T1000 (cell line): ENCODE measurements around the gene KCTD18.

Experiments used
- DNase-seq: peaks from one replicate; lab custom pipeline; 2025; ENCODE audit warnings: mixed read lengths; lab: John Stamatoyannopoulos, UW

KCTD18 gene

DNA sequence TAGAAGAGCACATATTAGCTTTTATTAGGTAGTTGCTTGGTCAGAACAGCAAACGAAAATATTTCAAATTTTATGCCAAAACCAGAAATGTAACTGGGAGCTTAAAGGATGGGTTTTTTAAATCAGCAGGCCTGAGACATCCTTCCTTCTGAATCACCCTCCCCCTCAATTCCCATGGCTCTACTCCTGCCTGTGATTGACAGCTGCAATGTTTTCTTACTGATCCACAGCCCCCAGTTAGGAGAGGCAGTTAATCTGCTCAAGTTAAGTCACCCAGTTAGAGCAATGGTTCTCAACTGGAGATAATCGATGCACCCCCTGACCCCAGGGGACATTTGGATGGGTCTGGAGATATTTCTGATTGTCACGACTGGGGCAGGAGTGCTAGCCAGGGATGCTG lies 24.9 kb downstream of the KCTD18 start:
- DNase-seq = no peak

DNA sequence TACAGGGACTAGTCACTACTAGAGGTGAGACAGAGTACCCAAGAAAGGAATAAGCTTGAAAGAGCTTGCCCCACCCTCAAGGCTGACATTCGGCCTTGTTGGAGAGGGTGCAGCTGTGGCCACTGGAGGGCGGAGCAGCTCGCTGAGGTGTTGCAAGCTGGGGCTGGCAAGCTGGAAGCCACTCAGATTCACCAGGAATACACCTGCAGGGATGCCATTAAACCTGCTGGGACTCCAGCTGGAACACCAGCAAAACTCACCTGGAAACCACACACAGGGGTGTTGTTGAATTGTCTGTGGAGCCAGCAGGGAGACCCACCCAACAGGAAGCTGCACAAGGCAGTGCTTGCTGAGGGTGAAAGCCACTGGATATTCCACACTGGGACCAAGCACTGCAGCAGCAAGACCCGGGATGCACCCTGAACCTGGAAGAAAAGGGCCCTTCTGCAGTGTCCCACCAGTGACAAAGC lies 26.1 kb downstream of the KCTD18 start:
- no peak for DNase-seq

DNA sequence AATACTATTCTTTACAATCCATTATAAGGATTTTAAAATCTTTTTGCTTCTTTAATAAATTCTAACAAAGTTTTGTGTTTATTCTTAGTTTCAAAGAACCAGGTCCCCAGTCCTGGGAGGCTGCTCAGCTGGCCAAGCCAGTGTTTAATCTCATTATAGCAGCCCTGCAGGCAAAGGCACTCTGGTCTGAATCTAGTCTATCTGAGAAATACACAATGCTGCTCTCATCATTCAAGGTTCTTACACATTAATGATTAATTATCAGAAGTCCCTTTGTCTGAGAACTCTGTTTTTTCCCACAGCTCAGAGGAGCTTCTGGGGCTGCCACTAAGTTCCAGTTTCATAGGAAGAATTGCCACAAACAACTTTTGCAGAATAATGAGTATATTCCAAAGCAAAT lies 27.7 kb downstream of the KCTD18 start:
- no peak for DNase-seq

DNA sequence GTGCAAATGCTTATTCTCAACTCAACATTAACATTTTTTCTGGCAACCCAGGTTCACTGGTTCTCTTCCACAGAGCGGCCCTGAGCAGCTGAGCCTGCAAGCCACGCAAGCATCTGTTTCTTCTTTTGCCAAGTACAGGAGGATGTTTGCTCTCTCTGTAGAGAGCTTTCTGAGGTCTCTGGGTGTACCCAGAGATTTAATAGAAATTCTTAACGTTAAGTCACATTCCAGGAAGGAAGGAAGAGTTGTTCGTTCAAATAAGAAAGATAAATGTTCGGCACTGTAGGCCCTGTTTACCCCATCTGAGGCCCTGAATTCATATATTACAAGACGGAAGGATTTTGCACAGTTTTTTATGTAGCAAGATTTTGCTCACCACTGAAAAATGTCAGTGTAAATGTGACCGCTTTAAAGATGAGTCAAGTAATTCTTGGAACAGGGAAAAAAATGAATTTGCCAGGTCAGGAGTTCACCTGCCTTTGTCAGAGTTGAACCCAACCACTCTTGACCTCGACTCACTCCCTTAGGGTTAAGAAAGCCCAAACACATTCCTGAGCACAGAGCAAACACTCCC lies 30.1 kb downstream of the KCTD18 start:
- no peak for DNase-seq

DNA sequence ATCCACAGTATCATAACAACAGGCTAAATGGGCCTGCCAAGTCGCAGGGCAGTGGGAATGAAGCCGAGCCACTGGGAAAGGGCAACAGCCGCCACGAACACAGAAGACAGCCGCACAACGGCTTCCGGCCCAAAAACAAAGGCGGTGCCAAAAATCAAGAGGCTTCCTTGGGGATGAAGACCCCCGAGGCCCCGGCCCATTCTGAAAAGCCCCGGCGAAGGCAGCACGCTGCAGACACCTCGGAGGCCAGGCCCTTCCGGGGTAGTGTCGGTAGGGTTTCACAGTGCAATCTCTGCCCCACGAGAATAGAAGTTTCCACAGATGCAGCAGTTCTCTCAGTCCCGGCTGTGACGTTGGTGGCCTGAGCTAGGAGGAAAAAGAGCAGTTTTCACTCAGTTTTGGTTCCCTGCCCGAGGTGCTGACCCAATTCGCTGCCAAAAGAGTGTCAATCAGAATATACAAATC lies 32.2 kb downstream of the KCTD18 start:
- DNase-seq = no peak

DNA sequence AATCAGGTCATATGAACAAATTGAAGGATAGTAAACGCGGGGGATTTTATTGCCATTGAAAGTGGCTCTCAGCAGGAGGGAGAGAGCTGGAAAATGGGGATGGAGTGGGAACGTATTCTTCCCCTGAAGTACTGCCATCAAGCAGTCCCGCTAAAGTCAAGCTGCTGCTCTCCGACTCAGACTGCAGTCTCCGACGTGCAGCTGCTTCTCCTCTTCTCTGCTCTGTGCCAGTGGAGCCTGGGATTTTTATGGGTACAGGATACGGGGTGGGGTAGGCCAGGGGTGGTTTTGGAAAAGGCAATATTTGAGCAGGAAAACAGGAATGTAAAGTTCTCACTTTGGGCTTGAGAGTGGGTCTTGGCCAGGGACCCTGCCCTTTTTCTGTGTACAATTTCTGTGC lies 33.0 kb downstream of the KCTD18 start:
- no peak for DNase-seq

DNA sequence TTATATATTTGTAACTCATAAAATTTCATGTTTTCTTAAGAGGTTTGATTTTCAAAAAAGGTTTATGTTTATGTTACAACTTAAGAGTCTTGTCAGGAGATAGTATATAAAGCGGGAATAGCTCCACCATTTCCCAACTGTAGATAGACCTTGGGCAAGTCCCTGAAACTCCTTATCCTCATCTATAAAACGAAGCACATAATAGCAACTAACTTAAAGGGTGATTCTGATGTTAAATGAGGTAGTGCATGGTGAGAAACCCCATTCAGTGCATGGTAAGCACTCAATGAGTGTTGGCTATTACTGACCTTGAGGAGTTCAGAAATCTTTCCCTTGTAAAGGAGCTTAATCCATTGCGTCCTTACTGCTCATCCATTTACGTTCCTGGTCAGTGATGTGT lies 34.1 kb downstream of the KCTD18 start:
- DNase-seq = no peak

DNA sequence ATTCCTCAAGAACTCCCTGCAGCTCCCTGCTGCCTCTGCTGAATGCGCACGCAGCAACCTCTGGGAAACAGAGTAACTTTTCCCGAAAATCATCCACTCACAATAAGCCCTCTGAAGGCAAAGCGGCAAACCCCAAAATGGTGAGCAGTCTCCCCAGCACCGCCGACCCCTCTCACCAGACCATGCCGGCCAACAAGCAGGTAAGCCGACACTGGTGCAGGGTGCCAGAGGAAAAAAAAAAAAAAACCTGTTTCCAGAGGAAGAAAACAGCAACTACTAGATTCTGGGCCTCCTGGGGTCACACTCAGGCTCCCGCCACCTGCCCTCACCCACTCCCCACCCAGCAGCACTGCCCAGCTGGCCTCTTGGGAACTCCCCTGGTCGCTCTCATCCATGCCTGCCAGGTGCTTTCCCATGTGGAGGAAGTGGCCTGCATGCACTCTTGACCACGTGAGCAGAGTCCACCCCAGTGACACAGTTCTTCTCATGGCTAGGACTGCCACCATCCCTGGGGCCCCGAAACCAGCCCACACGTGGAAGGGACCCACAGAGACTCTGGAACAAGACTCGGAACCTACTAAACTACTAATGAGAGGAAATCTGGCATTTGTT lies 36.9 kb downstream of the KCTD18 start:
- no peak for DNase-seq

DNA sequence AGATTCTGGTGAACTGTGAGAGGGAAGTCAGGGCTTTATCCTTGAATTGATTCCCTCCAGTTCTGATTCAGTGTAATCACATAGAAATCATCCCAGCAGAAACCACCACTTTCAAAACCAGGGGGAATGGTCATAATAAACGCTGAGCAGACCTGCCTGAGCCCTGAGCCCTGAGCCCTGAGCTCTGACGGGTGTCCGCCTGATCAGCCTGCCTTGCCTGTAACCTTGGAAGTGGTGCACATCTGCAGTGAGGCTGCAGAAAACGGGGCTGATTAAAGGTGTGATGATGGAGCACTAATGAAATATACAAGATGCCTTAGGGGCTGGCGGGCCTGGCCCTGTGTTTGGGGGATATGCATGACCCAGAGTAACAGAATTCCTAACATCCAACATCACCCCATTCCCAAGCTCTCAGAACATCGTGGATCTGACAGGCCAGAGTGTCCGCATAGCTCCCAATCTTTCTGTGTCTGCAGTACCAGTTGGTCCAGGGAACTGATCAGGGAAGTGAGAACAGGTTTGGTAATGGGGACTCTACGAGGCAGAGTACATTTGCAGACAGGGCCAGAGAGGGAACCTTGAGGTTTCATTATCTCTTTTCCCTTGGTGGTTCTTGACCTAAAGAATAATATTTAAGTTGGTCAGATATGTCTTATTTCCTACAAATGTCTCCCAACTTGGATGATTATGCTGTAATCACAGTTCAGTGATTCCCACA lies 37.8 kb downstream of the KCTD18 start:
- DNase-seq = no peak

DNA sequence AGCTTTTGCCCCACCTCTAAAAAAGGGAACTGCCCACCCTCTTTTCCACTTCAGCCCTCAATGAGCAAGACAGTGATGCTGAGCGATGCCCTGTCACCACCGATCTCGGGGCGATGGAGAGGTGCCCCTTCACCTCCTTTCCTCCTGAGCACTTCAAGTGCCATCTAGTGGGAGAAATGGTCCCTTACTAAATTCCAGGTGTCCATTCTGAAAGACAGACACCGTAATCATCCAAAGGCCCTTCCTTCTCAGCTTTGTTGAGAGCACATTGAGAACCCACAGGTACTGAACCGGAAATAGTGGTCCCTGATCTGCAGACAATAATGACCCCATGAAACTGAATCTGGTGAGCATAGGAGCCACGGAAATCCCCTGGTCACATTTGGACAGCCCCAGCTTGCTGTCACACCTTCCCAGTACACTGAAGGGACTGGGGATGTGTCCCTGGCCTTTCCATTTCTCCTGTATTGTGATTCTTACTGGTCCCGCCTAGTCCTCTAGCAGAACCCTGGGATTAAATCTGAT lies 38.5 kb downstream of the KCTD18 start:
- no peak for DNase-seq

DNA sequence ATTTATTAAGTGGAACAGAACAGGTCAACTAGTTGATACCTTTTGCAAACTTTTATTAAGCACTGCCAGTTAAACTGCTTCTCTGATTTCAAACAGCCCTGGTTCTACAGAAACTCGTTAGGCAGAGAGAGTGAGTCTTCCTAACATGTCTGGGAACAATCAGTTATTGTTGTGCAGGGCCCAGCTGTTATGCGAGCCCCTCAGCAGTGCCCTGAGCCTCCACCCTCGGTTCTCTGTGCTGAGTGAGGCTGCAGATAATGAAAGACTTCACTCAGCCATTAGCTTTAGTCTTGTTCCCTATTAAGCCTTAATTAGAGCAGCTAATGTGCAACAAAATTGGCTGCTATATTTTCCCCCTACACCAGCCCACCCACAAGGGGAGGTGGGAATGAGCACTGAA lies 39.6 kb downstream of the KCTD18 start:
- DNase-seq = no peak

DNA sequence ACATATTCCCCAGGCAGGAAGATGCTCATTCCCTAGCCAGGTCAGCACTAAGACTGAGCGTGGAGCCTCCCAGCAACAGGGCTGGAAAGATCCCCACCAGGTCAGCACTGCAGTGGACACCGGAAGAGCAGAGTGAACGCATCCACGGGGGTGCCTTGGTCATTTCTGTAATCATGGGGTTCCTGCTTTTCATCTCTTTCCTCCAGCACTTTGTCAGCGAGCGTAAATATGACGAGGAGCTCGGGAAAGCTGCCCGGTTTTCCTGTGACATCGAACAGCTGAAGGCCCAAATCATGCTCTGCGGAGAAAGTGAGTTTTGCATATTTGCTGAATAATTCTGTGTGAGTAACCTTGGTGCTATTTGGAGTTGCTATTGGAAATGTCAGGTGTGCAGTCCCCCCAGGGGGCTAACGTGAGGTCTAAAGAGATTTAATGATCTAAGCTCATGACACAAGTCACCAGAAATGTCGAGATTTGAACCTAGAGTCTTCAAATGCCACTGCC lies 40.1 kb downstream of the KCTD18 start:
- DNase-seq = no peak

DNA sequence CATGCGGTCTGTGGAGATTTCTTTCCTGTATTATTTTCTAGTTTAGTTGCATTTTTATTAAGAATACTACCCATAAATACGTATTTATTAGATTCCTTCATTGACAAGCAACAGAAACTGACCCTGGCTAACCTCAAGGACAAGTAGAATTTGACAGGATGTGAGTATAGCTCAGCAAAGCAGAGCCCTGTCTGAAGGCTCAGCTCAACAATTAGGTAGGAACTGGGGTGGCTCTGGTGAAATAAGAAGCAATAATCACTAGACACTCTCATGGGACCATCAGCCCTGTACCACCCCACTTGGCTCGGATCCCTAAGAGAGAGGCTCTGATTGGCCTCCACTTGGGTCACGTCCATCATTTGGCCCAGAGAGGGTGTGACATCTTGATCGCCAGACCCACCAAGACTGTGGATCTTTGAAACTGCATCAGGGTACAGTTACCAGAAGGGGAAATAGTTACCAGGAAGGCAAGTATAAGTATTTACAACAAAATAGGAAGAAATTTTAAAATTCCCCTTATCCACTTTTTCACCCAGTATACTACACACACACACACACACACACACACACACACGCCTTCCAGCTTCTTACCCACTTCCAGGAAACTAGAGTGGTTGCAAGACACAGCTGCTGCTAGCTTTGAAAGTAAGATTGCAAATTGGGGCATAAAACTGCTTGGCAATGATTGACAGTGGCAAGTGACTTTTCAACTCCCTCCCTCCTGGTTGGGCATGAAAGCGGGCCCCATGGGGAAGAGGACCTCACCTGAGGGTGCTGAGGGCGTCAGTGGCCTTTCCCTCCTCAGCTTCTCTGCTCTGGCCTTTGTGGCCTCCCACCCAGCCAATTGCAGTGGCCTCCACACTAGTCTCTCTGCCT lies 41.8 kb downstream of the KCTD18 start:
- DNase-seq = no peak

DNA sequence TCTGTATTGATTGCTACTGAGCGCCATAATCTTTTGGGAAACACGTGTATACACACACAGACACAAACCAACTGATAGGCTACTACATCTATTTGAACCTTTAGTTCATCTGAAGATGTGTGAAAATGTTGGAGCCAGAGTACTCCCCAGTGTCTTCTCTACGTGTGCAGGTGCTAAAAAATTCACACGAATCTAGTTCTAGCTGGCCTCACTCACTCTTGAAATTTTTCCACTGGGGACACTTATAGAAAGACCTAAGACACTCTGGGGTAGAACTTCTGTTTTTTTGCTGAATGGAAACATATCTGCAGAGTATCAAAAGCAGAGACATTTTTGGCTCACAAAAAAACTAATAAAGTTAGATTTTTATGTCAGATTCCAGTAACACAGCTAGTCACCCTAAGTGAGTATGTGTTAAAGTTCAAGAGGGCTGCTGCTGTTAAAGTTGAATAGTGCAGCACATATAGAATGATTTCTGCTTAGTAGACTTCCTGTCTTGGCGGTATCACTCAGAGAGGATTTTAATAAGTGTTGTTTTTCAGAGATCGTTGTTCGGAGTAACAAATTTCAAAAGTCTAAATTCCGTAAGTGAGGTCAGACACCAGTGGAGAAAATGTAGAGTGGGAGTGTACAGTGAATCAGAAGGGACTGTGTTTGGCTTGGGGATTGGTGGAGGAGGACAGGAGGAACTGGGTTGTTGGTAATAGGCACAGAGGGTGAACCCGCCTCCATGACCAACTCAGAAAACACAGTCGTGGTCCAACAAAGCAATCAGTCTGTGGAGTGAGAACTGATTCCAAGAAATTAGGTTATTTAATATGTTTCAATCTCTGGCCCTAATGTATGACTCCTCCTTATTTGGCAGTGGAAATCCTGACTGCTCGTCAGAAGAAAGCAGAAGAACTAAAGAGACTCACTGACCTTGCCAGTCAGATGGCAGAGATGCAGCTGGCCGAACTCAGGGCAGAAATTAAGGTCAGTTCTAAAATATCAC lies 43.1 kb downstream of the KCTD18 start:
- DNase-seq = no peak

DNA sequence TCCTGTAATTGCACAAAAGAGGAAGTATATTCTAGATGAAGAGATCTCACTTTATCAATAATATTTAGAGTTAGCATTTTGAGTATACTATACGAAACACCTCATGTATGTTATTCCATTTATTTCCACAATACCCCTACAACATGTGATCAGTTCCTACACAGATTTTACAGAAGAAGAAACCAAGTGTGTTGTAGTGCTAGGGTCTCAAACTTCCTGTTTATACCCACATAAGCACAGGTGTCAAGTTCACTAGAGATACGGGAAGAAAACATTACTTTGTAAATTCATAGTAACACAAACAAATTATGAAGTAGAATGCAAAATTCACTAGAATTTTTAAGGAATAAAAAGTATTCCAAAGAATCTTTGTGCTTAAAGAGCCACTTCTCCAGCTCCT lies 46.4 kb downstream of the KCTD18 start:
- no peak for DNase-seq

DNA sequence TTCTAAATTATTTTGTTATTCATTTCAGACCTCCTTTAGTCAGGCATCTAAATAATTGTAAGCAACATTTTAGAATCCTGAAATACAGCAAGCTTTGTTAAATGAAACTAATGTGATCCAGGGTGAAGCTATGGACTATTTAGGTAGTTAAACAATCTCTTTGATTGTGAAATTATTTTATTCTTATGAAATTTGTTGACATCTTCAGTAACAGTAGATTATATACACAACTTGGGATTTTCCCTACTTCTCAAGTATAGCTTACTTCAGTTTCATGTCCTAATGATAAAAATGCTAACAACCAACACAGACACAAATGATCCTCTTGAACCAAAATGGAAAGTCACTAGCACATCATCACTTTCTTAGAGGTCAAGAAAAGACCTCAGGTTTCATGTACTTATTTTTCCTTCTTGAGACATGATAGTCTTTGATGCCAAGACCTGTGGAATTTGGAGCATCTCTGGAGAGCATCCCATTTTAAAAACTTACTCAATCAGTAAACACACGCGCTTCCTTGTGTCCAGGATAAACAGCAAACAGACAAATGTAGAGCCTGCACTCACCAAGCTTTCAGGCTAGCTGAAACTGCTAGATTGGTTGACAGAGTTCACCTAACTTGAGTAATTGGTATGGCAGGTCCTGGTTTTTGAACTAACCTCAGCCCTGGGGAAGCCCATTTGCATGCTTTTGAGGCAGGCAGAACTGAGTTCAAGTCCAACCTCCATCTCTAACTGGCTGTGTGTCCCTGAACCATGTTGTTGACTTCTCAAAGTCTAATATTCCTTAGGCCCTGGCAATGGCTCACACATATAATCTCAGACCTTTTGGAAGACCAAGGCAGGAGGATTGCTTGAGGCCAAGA lies 47.8 kb downstream of the KCTD18 start:
- no peak for DNase-seq

DNA sequence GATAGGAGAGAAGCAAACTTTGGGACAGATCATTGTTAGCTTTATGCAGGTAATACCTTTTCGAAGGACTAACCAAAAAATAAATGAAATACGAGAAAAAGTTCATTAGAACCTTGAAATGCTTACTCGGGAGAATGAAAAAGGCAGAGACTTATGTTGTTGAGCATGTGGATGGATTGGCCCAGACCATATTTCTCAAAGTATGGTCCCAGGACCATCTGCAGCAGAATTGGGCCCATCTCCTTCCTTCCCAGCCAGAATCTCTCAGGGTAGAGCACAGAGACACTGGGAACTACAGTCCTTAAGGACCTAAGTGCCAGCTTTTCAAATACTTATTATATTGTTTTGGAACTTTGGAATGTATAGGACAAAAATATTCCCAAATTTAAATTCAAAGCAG lies 50.8 kb downstream of the KCTD18 start:
- DNase-seq = no peak

DNA sequence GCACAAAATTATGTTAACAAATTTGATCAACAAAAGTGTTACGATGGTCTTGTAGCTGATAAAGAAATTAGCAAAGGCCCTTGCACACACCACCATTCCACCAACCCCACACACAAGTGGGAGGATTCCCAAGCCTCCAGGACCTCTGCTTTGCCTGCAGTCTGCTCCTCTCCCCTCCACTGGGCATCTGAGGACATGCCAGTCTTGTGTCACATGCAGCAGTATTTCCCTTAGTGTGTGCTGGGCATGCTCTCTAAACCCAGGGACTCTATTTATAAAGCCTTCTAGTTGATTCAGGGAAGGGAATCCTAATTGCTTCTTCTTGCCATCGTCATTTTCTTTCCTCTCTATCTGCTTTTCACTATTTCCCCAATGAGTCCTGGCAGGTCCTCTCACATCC lies 53.3 kb downstream of the KCTD18 start:
- no peak for DNase-seq

DNA sequence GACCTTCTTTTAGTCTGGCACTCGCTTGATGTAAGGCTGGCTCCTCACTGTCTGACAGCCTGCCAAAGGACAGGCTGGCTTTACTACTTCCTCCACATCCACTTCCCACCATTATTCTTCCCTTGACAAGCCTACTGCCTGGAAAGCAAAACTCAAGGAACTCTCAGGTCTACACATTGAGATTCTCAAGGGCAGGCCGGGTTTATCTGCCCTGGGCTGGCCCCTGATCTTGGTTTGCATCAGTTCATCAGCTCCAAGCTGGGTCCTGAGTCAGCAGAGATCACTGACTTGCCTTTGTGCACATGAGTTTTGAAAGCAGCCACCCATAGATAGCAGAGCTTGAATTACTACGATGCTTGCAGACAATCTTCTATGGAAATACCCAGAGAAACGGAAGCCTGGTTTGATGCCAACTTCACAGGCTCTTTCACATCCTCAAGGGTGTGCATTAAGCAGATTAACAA lies 53.9 kb downstream of the KCTD18 start:
- DNase-seq = no peak
